GM10248 (cell line): Measurements from ENCODE around the gene VWA5B1.

Experiments used
- CTCF ChIA-PET: fragments of 300-600 bp; sonication (Branson Sonifier 250); formaldehyde crosslinking; extraction: SDS; loops from one replicate; lab custom pipeline; 2021; ENCODE audit warnings: antibody characterized with exemption; lab: Yijun Ruan, JAX
- POLR2A ChIA-PET: fragments of 350-650 bp; sonication (Branson Sonifier 250); formaldehyde crosslinking; extraction: SDS; loops from one replicate; lab custom pipeline; 2020; ENCODE audit warnings: antibody characterized with exemption; lab: Yijun Ruan, JAX
- DNase-seq: peaks from one replicate; pipeline ENCODE4 v3.0.0; 2012; ENCODE audit errors: extremely low spot score
- TF ChIP-seq, protein P1 (sequence below): IDR thresholded peaks from 2 replicates; pipeline ENCODE4 v1.5.1; 2012; ENCODE audit warnings: mild to moderate bottlenecking, low read depth; ENCODE audit errors: extremely low read depth, missing control alignments, control extremely low read depth

VWA5B1 gene

DNA sequence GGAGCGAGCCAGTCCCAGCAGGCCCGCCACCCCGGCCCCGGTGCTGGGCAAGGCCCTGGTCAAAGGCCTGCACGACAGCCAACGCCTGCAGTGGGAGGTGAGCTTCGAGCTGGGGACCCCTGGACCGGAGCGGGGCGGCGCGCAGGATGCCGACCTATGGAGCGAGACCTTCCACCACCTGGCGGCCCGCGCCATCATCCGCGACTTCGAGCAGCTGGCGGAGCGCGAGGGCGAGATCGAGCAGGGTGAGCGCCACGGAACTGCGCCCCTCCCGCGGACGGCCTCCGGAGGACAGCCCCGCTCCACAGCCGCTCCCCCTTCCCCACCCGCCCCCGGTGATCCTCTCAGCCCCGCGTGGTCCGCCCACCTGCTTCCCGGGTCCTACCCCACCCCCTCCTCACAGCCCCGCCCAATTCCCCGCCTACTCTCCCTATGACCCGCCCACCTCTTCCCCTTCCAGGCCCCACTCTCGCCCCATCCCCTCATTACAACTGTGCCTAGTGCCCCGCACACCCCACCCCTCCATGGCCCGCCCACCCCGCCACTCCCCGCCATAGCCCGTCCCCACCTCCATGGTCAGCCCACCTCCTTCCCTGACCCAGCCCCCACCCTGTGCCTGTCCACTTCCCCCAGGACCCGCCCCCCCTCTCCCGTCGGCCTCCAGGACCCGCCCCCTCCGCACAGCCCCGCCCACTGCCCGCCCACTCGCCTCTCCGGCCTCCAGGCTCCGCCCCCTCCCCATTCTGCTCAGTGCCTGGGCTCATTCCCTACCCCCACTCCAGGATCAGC is 52.7 kb downstream of the VWA5B1 start:
- peak; percentile 73 for DNase-seq

DNA sequence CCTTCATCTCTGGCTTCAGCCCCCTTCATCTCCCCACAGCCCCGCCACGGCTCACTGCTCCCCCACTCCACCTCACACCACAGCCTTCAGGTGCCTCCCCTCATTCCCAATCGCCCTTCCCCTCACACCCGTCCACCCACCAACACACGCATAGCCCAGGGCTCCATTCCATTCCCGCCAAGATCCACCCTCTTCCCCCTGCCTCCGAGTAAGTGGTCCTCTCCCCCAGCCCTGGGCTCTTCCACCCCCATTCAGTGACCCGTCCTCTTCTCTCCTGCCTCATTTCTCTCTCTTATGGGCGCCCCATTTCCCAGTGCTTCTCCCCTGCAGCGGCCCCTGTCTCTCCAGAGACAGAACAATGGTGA is 53.2 kb downstream of the VWA5B1 start:
- POLR2A ChIA-PET: no interaction called here
- CTCF ChIA-PET: interaction anchor here (1.3 kb wide), 1 partner anchor 18 kb away, joined by 4 read pairs; no protein-coding TSS in a partner anchor
- TF ChIP-seq, protein P1, sequence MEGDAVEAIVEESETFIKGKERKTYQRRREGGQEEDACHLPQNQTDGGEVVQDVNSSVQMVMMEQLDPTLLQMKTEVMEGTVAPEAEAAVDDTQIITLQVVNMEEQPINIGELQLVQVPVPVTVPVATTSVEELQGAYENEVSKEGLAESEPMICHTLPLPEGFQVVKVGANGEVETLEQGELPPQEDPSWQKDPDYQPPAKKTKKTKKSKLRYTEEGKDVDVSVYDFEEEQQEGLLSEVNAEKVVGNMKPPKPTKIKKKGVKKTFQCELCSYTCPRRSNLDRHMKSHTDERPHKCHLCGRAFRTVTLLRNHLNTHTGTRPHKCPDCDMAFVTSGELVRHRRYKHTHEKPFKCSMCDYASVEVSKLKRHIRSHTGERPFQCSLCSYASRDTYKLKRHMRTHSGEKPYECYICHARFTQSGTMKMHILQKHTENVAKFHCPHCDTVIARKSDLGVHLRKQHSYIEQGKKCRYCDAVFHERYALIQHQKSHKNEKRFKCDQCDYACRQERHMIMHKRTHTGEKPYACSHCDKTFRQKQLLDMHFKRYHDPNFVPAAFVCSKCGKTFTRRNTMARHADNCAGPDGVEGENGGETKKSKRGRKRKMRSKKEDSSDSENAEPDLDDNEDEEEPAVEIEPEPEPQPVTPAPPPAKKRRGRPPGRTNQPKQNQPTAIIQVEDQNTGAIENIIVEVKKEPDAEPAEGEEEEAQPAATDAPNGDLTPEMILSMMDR: no peak
- no peak for DNase-seq

More for the DNA sequence above, 52.7 kb downstream of the VWA5B1 start:
- TF ChIP-seq, protein P1: no peak
- CTCF ChIA-PET: interaction anchor here (1.2 kb wide), 1 partner anchor 12 kb away, joined by 3 read pairs; no protein-coding TSS in a partner anchor
- POLR2A ChIA-PET: no interaction called here

DNA sequence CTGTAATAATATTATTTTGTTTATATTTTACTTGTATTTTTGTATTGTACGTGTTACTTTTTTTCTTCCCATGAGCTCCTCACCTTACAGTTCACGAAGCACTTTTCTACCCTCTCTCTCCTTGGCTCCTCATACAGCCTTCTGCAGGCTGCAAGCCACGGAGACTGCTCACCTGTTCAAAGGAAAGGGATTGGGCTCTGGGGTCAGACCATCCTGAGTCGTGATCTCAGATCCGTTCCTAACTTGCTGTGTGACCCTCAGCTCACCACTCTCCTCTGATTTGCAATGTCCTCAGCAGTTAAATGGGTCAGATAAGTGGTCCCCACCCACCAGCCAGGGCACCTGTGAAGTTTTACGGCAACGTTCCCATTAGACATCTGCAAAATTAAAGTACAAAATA is 54.1 kb downstream of the VWA5B1 start:
- ChIA-PET CTCF (interaction anchor here (1.3 kb wide), 1 partner anchor 17 kb away, joined by 4 read pairs; no protein-coding TSS in a partner anchor), POLR2A (no interaction called here)
- no peak for DNase-seq
- TF ChIP-seq, protein P1: no peak

DNA sequence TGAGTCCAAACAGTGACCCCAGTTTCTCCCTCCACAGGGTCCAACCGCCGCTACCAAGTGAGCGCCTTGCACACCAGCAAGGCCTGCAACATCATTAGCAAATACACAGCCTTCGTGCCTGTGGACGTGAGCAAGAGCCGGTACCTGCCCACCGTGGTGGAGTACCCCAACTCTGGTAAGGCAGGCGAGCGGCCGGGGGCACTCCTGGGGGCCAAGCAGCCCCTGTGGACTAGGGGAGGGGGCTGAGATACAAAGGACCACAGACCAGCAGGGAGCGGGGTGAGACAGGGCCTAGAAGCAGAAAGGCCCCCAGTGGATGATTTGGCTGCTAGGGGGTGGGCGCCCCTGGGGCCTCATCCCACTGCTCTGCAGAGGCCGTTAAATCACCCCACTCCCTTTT is 54.7 kb downstream of the VWA5B1 start:
- TF ChIP-seq, protein P1: no peak
- ChIA-PET POLR2A (no interaction called here), CTCF (interaction anchor here (1.3 kb wide), 1 partner anchor 16 kb away, joined by 4 read pairs; no protein-coding TSS in a partner anchor)
- no peak for DNase-seq

DNA sequence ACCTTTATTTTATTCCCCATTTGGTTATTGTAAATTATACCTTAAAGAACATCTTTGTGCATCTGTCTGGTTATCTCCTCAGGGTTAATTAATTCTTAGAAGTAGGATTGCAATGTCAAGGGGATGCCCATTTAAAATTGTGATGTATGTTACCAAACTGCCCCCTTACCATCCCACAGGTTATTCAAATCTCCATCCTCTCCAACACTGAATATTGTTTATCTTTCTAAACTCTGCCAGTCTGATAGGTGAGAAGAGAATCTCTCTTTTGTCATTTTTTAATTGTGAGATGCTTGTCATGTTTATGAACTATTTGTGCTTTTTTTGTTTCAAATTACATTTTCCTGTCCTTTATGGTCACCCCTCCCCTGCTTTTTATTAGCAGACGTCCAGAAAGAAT is 55.8 kb downstream of the VWA5B1 start:
- POLR2A ChIA-PET: no interaction called here
- DNase-seq: no peak
- TF ChIP-seq, protein P1: no peak
- CTCF ChIA-PET: no interaction called here

DNA sequence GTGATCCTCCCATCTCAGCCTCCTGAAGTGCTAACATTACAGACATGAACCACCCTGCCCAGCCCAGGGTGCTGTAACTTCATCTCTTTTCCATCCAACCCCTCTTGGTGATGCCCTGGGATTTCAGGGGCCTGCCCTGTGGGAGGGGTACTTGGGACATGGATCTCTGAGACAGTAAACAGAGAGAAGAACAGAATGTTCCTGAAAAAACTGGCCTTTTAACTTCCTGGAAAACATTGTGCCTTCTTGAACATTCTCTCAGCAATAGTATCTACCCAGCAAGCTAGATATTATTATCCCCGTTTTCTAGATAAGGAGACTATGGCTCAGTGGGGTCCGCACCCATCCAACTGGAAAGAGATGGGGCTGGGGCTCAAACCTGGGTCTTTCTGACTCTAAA is 57.0 kb downstream of the VWA5B1 start:
- TF ChIP-seq, protein P1: no peak
- ChIA-PET POLR2A (no interaction called here), CTCF (interaction anchor here (1.1 to 1.2 kb wide), 2 partner anchors 9 to 94 kb away, joined by 3 read pairs; no protein-coding TSS in a partner anchor)

More for the DNA sequence above, 57.0 kb downstream of the VWA5B1 start:
- no peak for DNase-seq
